ENCODE data around the gene USP17L28. TPM values are rescaled to one million over a fixed set of nuclear protein-coding genes. Genes with fewer than 3 reads are reported as not detected.
"Not testable (repeated sequence)": the region's sequence is repeated elsewhere in the genome, so short reads cannot be mapped to it uniquely, and the experiment has no call there.

Gene USP17L28, protein sequence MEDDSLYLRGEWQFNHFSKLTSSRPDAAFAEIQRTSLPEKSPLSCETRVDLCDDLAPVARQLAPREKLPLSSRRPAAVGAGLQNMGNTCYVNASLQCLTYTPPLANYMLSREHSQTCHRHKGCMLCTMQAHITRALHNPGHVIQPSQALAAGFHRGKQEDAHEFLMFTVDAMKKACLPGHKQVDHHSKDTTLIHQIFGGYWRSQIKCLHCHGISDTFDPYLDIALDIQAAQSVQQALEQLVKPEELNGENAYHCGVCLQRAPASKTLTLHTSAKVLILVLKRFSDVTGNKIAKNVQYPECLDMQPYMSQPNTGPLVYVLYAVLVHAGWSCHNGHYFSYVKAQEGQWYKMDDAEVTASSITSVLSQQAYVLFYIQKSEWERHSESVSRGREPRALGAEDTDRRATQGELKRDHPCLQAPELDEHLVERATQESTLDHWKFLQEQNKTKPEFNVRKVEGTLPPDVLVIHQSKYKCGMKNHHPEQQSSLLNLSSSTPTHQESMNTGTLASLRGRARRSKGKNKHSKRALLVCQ
- total RNA-seq (not detected), polyA plus RNA-seq (not detected)
- long read RNA-seq, donor 1 = 0 reads
- long read RNA-seq, donor 2 = 0 reads
- long read RNA-seq, donor 3 = 0 reads
- long read RNA-seq, donor 4 = 0 reads
- long read RNA-seq, donor 5 = 0 reads
- long read RNA-seq, donor 6 = 0 reads
- long read RNA-seq, donor 7 = 0 reads
- long read RNA-seq, donor 8 = 0 reads
- long read RNA-seq, donor 9 = 0 reads
- long read RNA-seq, donor 10 = 0 reads

DNA sequence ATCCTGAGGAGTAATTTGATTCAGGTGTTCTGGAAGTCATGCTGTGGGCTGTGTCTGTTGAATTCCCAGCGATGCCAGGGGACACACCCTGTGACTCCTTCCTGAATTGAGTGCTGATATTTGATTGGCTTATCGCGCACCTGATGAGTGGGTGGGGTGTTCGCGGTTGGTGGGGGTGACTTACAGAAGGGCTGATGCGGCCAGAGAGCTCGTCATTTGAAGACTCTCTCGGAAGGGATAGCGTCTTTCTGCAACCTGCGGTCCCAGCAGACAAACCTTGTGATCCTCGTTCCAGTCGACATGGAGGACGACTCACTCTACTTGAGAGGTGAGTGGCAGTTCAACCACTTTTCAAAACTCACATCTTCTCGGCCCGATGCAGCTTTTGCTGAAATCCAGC, at the start of gene USP17L28:
Gene USP17L28 (plus strand): TSS at position 301 of the 400 bp plus-strand sequence. CDS start 0 bp downstream, at position 301.
- H3K27ac ChIP-seq; H3K9me3 ChIP-seq (replicated peaks in 1 of 3); H3K4me1 ChIP-seq (replicated peaks in 1 of 2); H3K27me3 ChIP-seq; intact Hi-C loops (cut with DNase I); DNase-seq; H3K4me3 ChIP-seq; H3K36me3 ChIP-seq (replicated peaks in 1 of 2): not testable (repeated sequence)
- no CpG with 5 or more reads among the region's 15 CpGs for WGBS, 4 donors

DNA sequence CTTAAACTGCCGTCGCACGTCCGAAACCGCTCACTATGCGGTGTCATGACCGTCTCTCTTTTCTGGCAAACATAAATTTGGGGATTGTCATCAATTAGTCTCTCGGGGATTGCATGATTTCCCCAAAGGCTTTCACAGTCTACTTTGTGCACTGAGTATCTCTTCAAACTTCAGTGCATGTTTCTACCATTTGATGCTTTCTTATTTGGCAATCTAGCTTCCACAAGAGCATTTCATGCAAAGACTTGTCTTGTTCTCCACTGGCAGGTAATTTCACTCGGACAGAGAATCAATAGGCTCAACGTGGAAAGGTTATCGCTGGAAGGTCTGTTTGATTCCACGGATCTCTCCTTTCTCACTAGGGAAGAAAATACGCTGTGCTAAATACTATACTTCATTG, 24.5 kb upstream of the USP17L28 start:
- H3K9me3 ChIP-seq (replicated peaks in 1 of 3); H3K27me3 ChIP-seq; H3K4me3 ChIP-seq; H3K4me1 ChIP-seq (replicated peaks in 1 of 2); H3K27ac ChIP-seq; H3K36me3 ChIP-seq (replicated peaks in 1 of 2); DNase-seq; intact Hi-C loops (cut with DNase I): not testable (repeated sequence)
- 70 to 79% (median 78%) methylated on average over 1 to 5 of the region's 13 CpGs for WGBS, 4 donors

DNA sequence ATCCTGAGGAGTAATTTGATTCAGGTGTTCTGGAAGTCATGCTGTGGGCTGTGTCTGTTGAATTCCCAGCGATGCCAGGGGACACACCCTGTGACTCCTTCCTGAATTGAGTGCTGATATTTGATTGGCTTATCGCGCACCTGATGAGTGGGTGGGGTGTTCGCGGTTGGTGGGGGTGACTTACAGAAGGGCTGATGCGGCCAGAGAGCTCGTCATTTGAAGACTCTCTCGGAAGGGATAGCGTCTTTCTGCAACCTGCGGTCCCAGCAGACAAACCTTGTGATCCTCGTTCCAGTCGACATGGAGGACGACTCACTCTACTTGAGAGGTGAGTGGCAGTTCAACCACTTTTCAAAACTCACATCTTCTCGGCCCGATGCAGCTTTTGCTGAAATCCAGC, 23.8 kb upstream of the USP17L28 start, which contains the start of gene USP17L24:
Gene USP17L24 (plus strand): TSS at position 301 of the 400 bp plus-strand sequence. CDS start 0 bp downstream, at position 301.
- H3K27ac ChIP-seq; H3K9me3 ChIP-seq (replicated peaks in 1 of 3); H3K4me1 ChIP-seq (replicated peaks in 1 of 2); H3K4me3 ChIP-seq; intact Hi-C loops (cut with DNase I); H3K36me3 ChIP-seq (replicated peaks in 1 of 2); H3K27me3 ChIP-seq; DNase-seq: not testable (repeated sequence)
- no CpG with 5 or more reads among the region's 15 CpGs for WGBS, 4 donors

DNA sequence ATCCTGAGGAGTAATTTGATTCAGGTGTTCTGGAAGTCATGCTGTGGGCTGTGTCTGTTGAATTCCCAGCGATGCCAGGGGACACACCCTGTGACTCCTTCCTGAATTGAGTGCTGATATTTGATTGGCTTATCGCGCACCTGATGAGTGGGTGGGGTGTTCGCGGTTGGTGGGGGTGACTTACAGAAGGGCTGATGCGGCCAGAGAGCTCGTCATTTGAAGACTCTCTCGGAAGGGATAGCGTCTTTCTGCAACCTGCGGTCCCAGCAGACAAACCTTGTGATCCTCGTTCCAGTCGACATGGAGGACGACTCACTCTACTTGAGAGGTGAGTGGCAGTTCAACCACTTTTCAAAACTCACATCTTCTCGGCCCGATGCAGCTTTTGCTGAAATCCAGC, 19.1 kb upstream of the USP17L28 start, which contains the start of gene USP17L25:
Gene USP17L25 (plus strand): TSS at position 301 of the 400 bp plus-strand sequence. CDS start 0 bp downstream, at position 301.
- no CpG with 5 or more reads among the region's 15 CpGs for WGBS, 4 donors
- H3K27me3 ChIP-seq; H3K9me3 ChIP-seq (replicated peaks in 1 of 3); H3K4me3 ChIP-seq; H3K36me3 ChIP-seq (replicated peaks in 1 of 2); H3K27ac ChIP-seq; intact Hi-C loops (cut with DNase I); DNase-seq; H3K4me1 ChIP-seq (replicated peaks in 1 of 2): not testable (repeated sequence)

DNA sequence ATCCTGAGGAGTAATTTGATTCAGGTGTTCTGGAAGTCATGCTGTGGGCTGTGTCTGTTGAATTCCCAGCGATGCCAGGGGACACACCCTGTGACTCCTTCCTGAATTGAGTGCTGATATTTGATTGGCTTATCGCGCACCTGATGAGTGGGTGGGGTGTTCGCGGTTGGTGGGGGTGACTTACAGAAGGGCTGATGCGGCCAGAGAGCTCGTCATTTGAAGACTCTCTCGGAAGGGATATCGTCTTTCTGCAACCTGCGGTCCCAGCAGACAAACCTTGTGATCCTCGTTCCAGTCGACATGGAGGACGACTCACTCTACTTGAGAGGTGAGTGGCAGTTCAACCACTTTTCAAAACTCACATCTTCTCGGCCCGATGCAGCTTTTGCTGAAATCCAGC, 14.3 kb upstream of the USP17L28 start, which contains the start of gene USP17L26:
Gene USP17L26 (plus strand): TSS at position 301 of the 400 bp plus-strand sequence. CDS start 0 bp downstream, at position 301.
- H3K4me3 ChIP-seq; H3K9me3 ChIP-seq (replicated peaks in 1 of 3); H3K27me3 ChIP-seq; H3K36me3 ChIP-seq (replicated peaks in 1 of 2); intact Hi-C loops (cut with DNase I); H3K27ac ChIP-seq; H3K4me1 ChIP-seq (replicated peaks in 1 of 2); DNase-seq: not testable (repeated sequence)
- 82% methylated on average over 8 of the region's 15 CpGs; no CpG with 5 or more reads in 3 of the 4 donors for WGBS, 4 donors

DNA sequence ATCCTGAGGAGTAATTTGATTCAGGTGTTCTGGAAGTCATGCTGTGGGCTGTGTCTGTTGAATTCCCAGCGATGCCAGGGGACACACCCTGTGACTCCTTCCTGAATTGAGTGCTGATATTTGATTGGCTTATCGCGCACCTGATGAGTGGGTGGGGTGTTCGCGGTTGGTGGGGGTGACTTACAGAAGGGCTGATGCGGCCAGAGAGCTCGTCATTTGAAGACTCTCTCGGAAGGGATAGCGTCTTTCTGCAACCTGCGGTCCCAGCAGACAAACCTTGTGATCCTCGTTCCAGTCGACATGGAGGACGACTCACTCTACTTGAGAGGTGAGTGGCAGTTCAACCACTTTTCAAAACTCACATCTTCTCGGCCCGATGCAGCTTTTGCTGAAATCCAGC, 9.6 kb upstream of the USP17L28 start, which contains the start of gene USP17L5:
Gene USP17L5 (plus strand): TSS at position 301 of the 400 bp plus-strand sequence. CDS start 0 bp downstream, at position 301.
- H3K27ac ChIP-seq; H3K9me3 ChIP-seq (replicated peaks in 1 of 3); H3K36me3 ChIP-seq (replicated peaks in 1 of 2); H3K4me1 ChIP-seq (replicated peaks in 1 of 2); intact Hi-C loops (cut with DNase I); DNase-seq; H3K27me3 ChIP-seq; H3K4me3 ChIP-seq: not testable (repeated sequence)
- WGBS, 4 donors = no CpG with 5 or more reads among the region's 15 CpGs

DNA sequence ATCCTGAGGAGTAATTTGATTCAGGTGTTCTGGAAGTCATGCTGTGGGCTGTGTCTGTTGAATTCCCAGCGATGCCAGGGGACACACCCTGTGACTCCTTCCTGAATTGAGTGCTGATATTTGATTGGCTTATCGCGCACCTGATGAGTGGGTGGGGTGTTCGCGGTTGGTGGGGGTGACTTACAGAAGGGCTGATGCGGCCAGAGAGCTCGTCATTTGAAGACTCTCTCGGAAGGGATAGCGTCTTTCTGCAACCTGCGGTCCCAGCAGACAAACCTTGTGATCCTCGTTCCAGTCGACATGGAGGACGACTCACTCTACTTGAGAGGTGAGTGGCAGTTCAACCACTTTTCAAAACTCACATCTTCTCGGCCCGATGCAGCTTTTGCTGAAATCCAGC, 4.8 kb upstream of the USP17L28 start, which contains the start of gene USP17L27:
Gene USP17L27 (plus strand): TSS at position 301 of the 400 bp plus-strand sequence. CDS start 0 bp downstream, at position 301.
- H3K9me3 ChIP-seq (replicated peaks in 1 of 3); DNase-seq; intact Hi-C loops (cut with DNase I); H3K27me3 ChIP-seq; H3K27ac ChIP-seq; H3K4me3 ChIP-seq; H3K36me3 ChIP-seq (replicated peaks in 1 of 2); H3K4me1 ChIP-seq (replicated peaks in 1 of 2): not testable (repeated sequence)
- WGBS, 4 donors = no CpG with 5 or more reads among the region's 15 CpGs

DNA sequence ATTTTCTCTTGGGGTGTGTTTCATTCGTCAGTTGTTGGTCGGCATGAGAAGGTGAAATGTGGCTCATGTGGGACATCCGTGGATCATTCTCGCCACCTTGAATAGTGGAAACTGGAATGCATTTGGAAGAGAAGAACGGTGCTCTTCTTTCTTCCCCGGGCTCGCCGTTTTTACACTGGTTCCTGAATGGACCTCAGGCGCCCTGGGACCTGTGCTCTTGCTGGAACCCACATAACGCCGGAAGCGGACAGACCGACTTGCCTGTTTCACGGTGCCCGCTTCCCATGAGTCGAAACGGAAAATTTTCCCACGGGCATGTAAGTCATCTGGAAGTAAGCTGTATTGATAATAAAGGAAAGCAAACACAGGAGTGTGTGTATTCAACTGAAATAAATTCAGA, 2.2 kb downstream of the USP17L28 start:
- H3K9me3 ChIP-seq (replicated peaks in 1 of 3); H3K4me1 ChIP-seq (replicated peaks in 1 of 2); H3K4me3 ChIP-seq; intact Hi-C loops (cut with DNase I); H3K27ac ChIP-seq; H3K27me3 ChIP-seq; H3K36me3 ChIP-seq (replicated peaks in 1 of 2); DNase-seq: not testable (repeated sequence)
- WGBS, 4 donors = 92% methylated on average over 13 of the region's 18 CpGs; no CpG with 5 or more reads in 3 of the 4 donors

DNA sequence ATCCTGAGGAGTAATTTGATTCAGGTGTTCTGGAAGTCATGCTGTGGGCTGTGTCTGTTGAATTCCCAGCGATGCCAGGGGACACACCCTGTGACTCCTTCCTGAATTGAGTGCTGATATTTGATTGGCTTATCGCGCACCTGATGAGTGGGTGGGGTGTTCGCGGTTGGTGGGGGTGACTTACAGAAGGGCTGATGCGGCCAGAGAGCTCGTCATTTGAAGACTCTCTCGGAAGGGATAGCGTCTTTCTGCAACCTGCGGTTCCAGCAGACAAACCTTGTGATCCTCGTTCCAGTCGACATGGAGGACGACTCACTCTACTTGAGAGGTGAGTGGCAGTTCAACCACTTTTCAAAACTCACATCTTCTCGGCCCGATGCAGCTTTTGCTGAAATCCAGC, 4.6 kb downstream of the USP17L28 start, which contains the start of gene USP17L29:
Gene USP17L29 (plus strand): TSS at position 301 of the 400 bp plus-strand sequence. CDS start 0 bp downstream, at position 301.
- H3K4me3 ChIP-seq; H3K27ac ChIP-seq; H3K36me3 ChIP-seq (replicated peaks in 1 of 2); DNase-seq; intact Hi-C loops (cut with DNase I); H3K4me1 ChIP-seq (replicated peaks in 1 of 2); H3K27me3 ChIP-seq; H3K9me3 ChIP-seq (replicated peaks in 1 of 3): not testable (repeated sequence)
- no CpG with 5 or more reads among the region's 15 CpGs for WGBS, 4 donors

DNA sequence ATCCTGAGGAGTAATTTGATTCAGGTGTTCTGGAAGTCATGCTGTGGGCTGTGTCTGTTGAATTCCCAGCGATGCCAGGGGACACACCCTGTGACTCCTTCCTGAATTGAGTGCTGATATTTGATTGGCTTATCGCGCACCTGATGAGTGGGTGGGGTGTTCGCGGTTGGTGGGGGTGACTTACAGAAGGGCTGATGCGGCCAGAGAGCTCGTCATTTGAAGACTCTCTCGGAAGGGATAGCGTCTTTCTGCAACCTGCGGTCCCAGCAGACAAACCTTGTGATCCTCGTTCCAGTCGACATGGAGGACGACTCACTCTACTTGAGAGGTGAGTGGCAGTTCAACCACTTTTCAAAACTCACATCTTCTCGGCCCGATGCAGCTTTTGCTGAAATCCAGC, 14.1 kb downstream of the USP17L28 start, which contains the start of gene USP17L30:
Gene USP17L30 (plus strand): TSS at position 301 of the 400 bp plus-strand sequence. CDS start 0 bp downstream, at position 301.
- H3K27me3 ChIP-seq; DNase-seq; intact Hi-C loops (cut with DNase I); H3K9me3 ChIP-seq (replicated peaks in 1 of 3); H3K4me3 ChIP-seq; H3K4me1 ChIP-seq (replicated peaks in 1 of 2); H3K36me3 ChIP-seq (replicated peaks in 1 of 2); H3K27ac ChIP-seq: not testable (repeated sequence)
- WGBS, 4 donors = no CpG with 5 or more reads among the region's 15 CpGs
